ENCODE data around the gene HOXB5. TPM values are rescaled to one million over a fixed set of nuclear protein-coding genes. Genes with fewer than 3 reads are reported as not detected.

Gene HOXB5
- total and polyA plus RNA-seq, 10 of the 15 experiments (the other 5 are each of a cell fraction or from before 2014, with no cell fraction given): not detected

DNA sequence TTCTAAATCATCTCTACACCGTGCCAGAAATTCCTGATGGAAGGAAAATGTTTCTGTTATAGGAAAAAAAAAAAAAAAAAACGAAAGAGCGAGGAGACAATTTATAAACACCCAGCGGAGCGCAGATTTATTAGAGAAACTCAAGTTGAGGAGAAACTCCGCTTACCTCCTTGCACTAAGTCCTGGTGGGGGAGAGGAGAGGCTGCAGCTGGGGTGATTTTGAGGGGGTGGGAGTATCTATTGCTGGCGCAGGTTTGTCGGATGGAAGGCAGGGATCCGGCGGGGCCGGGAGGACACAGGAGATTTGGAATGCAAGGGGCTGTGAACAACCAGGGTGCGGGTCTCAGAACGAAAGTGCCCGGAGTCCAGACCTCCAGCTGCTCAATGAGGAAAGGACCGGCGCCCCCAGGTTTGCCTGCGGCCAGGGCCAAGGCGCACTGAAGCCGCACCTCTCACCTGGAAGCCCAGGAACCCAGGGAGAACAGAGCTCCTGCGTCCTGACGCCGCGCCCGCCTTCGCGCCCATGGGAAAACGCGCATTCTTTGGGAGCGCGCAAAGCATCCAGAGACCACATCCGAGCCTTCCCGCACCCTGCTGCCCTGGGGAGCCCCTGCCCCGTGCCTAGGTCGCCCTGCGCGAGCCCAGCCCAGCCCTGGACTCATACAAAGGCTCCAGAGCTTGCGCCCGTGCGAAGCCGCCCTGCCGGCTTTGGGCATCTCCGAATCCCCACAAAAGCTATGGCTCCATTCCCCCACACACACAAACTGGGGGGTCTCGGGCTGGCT, 24.1 kb upstream of the HOXB5 start:
- CTCF ChIA-PET: interaction anchor here (0.9 to 2.1 kb wide), 23 partner anchors 8 to 592 kb away, joined by 3 to 14 read pairs (median 5); partner anchors contain the start of genes HOXB5 and HOXB7

More for the DNA sequence above, 24.1 kb upstream of the HOXB5 start:
- H4K20me1 ChIP-seq (ENCODE audit: control insufficient read depth, insufficient read depth): no peaks in the 10 kb centered on the region
- FAIRE-seq (no peak), DNase-seq (ENCODE audit: low read depth, low spot score) (no peak), ATAC-seq (no peak)
- H3K9me3 ChIP-seq (replicated peaks; ENCODE audit: control insufficient read depth, insufficient read depth, low read length): no peaks in the 10 kb centered on the region
- BruUV-seq (replicated peaks): no TSS peak
- POLR2A ChIA-PET: interaction anchor here (1.6 kb wide), 1 partner anchor 16 kb away, joined by 11 read pairs; no protein-coding TSS in a partner anchor
- H3K4me1 ChIP-seq (ENCODE audit: control insufficient read depth, insufficient read depth, low read length): no peaks in the 10 kb centered on the region
- H3K9ac ChIP-seq (ENCODE audit: control insufficient read depth, insufficient read depth, low read length): no peak overlapping the region
- no peaks in the 10 kb centered on the region for H3K79me2 ChIP-seq (ENCODE audit: control insufficient read depth, insufficient read depth, low read length)
- H3K4me3 ChIP-seq: no peak overlapping the region
- 43% methylated on average over 41 of the region's 43 CpGs for WGBS (ENCODE audit: insufficient coverage, insufficient replicate concordance, low lambda C conversion rate, missing lambda C conversion rate)
- H3K27ac ChIP-seq (ENCODE audit: control insufficient read depth, insufficient read depth): no peak overlapping the region
- in situ Hi-C loops (cut with MboI) (no loop called here), intact Hi-C loops (cut with micrococcal nuclease; ENCODE audit: unreplicated experiment) (loop anchor here (1.0 to 5.0 kb wide), 3 partner anchors 355 to 591 kb away; no protein-coding TSS in a partner anchor)
- TF ChIP-seq FOS (IDR thresholded peaks at IDR 0.05; ENCODE audit: borderline replicate concordance, extremely low read depth, insufficient read length) (no peak), MTA2 (IDR thresholded peaks at IDR 0.05; ENCODE audit: low read depth) (no peak), TARDBP (IDR thresholded peaks at IDR 0.05; ENCODE audit: borderline replicate concordance) (no peak), SIX5 (IDR thresholded peaks at IDR 0.05; ENCODE audit: low read depth, low read length, severe bottlenecking) (no peak), POLR2AphosphoS2 (IDR thresholded peaks at IDR 0.05; ENCODE audit: low read depth, low read length) (no peak)
- TF ChIP-seq, protein P1, sequence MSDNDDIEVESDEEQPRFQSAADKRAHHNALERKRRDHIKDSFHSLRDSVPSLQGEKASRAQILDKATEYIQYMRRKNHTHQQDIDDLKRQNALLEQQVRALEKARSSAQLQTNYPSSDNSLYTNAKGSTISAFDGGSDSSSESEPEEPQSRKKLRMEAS (IDR thresholded peaks at IDR 0.05; ENCODE audit: low read depth, low read length): no peak
- SMC1A ChIA-PET (ENCODE audit: uncharacterized antibody, unreplicated experiment): interaction anchor here (0.7 to 1.6 kb wide), 5 partner anchors 9 to 355 kb away, joined by 3 to 8 read pairs (median 3); partner anchors contain the start of gene HOXB9
- RAD21 ChIA-PET (ENCODE audit: unreplicated experiment): interaction anchor here (0.5 to 2.1 kb wide), 14 partner anchors 11 to 592 kb away, joined by 3 to 8 read pairs (median 4); partner anchors contain the start of gene HOXB5
- H3K36me3 ChIP-seq (ENCODE audit: control insufficient read depth in 2 of 2, insufficient read depth in 2 of 2, low read length in 1 of 2): no peaks in the 10 kb centered on the region
- H3K4me2 ChIP-seq (ENCODE audit: control insufficient read depth, insufficient read depth): no peak overlapping the region
- H2AFZ ChIP-seq (ENCODE audit: control insufficient read depth, low read depth, low read length): no peak overlapping the region
- peaks cover 30 to 46% of the 10 kb centered on the region in 2 experiments for H3K27me3 ChIP-seq (replicated peaks in 1 of 2; ENCODE audit: control insufficient read depth in 2 of 2, insufficient read depth in 2 of 2, low read length in 1 of 2)

Measured in GM12878 (cell line).